Astrocyte of the spinal cord (primary cell): ENCODE data around the gene PTPRZ1.

Experiments used
- DNase-seq: peaks from one replicate; pipeline ENCODE4 v3.0.0; 2011; ENCODE audit warnings: low read depth, low spot score
- H3K4me3 ChIP-seq: 2 replicates; pipeline ENCODE4 v1.5.1; 2011; ENCODE audit warnings: low read depth, mild to moderate bottlenecking, low read length, moderate library complexity
- in situ Hi-C: cut with HindIII; loops from 2 replicates; pipeline ENCODE4 v1.10.0; 2017; ENCODE audit warnings: low sequenced_read_pairs
- TF ChIP-seq, protein P1 (sequence below): IDR thresholded peaks from 2 replicates; pipeline ENCODE4 v1.5.1; 2012; ENCODE audit warnings: low read depth, mild to moderate bottlenecking, low read length, inconsistent platforms

PTPRZ1 gene

DNA sequence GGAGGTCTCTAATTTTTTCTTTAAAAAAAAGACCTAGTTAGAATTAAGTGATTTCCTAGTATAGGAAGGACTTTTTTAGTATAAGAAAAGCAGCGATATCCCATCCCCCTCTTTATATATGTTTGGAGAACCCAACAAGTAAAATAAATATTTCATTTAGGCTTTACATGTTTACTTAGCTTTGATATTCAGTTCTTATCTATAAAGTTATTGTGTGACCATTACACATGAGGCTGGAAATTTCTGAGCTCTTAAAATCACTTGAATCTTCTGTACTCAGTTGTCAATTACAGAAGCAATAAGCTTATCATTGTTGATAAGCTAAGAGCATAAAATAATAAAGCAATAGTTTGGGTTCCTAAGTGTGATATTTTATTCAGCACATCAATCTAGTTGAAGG lies 181.4 kb downstream of the PTPRZ1 start:
- TF ChIP-seq, protein P1, sequence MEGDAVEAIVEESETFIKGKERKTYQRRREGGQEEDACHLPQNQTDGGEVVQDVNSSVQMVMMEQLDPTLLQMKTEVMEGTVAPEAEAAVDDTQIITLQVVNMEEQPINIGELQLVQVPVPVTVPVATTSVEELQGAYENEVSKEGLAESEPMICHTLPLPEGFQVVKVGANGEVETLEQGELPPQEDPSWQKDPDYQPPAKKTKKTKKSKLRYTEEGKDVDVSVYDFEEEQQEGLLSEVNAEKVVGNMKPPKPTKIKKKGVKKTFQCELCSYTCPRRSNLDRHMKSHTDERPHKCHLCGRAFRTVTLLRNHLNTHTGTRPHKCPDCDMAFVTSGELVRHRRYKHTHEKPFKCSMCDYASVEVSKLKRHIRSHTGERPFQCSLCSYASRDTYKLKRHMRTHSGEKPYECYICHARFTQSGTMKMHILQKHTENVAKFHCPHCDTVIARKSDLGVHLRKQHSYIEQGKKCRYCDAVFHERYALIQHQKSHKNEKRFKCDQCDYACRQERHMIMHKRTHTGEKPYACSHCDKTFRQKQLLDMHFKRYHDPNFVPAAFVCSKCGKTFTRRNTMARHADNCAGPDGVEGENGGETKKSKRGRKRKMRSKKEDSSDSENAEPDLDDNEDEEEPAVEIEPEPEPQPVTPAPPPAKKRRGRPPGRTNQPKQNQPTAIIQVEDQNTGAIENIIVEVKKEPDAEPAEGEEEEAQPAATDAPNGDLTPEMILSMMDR, result no peak
- DNase-seq, result no peak
- in situ Hi-C loops, result no loop called here
- no peak overlapping the region for H3K4me3 ChIP-seq

DNA sequence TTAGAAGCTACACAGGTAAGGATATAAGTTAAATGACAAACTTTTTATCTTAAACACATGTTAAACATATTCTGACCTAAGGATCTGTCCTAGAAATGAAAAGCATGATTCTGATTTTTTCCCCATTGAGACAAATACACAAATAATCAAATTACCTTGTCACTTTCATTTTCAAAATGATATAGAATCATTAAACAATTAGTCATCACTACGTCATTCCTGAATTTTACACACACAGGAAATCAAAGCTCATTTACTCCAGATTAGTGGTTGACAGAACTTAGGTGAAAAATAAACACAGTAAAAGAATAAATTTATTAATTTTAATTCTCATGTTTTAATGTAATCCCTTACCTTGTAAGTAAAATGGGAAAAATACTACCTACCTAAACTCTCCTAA lies 182.1 kb downstream of the PTPRZ1 start:
- DNase-seq, result no peak
- TF ChIP-seq, protein P1, result no peak
- H3K4me3 ChIP-seq, result no peak overlapping the region
- in situ Hi-C loops, result no loop called here

GRCh38 chr7:122056977-122057376 lies 184.0 kb downstream of the PTPRZ1 start:
- H3K4me3 ChIP-seq, result no peak overlapping the region
- in situ Hi-C loops, result no loop called here
- no peak for DNase-seq
- TF ChIP-seq, protein P1, result no peak

- DNase-seq, result no peak
- H3K4me3 ChIP-seq, result no peak overlapping the region
- in situ Hi-C loops, result no loop called here
- TF ChIP-seq, protein P1, result no peak
These were observed 186.6 kb downstream of the PTPRZ1 start for GRCh38 chr7:122059542-122059941.

DNA sequence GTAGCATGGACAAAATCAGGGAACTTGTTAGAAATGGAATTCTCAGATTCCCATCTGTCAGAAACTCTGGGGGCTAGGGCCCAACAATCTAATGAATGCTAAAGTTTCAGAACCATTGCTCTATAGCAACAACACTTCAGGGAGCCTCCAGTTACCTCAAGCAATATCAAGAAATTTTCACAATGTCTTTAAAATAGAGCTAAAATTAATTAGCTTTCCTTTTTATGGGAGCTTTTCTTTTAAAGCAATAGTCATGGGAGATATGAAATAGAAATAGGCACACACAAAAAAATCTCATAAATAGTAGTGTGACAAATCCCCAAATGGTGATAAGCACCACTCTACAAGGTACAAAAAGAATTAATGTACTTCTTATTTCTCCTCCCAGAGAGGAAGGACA lies 190.2 kb downstream of the PTPRZ1 start:
- DNase-seq, result no peak
- H3K4me3 ChIP-seq, result no peak overlapping the region
- in situ Hi-C loops, result no loop called here
- TF ChIP-seq, protein P1, result no peak

GRCh38 chr7:122064971-122065370 lies 192.0 kb downstream of the PTPRZ1 start:
- in situ Hi-C loops, result no loop called here
- no peak overlapping the region for H3K4me3 ChIP-seq
- no peak for DNase-seq
- TF ChIP-seq, protein P1, result no peak

GRCh38 chr7:122067077-122067476 lies 194.1 kb downstream of the PTPRZ1 start:
- no peak overlapping the region for H3K4me3 ChIP-seq
- in situ Hi-C loops, result no loop called here
- TF ChIP-seq, protein P1, result no peak
- DNase-seq, result no peak
